Activated T-cell treated with anti-CD3 and anti-CD28 coated beads for 4 hours (primary cell): ENCODE results near the gene DGKE.
A peak's percentile ranks its signal among the peaks of the same experiment; 100 is the strongest.

Source experiments
- DNase-seq: peaks from one replicate; pipeline ENCODE4 v3.0.0-alpha.2; 2020

The DGKE gene

DNA sequence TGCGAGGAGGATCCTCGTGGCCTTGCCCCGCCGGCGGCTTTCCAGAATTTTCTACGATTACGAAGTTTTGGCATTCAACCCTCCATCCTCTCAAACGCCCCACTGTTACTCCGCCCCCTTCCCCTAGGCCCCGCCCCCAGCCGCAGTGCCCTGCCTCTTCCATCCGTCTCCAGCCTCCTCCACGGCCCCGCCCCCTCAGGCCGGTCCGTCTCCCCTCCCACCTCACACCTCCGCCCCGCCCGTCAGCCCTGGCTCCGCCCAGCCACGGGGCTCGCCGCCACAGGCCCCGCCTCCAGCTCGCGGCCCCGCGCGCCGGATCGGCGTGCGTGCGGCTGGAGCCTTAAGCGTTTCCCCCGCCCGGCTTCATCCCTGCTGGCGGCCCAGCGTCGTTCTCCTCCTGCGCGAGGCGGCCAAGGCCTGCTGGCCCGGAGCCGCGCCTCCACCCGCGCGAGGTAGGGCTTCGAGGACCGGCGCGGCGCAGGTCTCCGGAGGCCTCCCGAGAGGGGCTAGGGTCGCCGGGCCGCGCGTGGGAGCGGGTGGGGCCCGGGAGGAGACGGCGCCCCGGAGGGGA lies at the start of gene DGKE, which contains the start of gene C17orf67:
Gene DGKE, plus strand, starts transcription at position 343 of the 571 bp plus-strand sequence. CDS start 645 bp downstream, outside the sequence.
Gene C17orf67, minus strand, starts transcription at position 112 of the 571 bp plus-strand sequence. CDS start 18,110 bp downstream, outside the sequence.
- DNase-seq: peak; percentile 100

DNA sequence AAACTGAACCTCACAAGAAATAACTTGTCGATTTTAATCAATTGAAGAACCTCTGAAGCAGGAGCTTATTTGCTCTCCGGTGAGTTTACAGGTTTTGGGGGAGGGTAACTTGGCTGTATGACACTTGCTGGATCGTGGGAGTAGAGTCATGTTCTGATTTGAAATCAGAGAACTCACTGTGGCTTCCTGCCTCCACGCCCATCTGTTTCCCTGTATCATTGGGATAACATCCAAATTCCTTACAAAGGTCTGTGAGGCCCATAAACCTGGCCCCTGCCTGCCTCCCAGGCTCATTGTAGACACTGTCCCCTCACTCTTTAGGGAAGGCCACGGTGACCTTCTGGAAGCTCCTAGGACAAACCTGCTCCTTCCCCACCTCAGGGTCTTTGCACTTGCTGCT lies 48.5 kb upstream of the DGKE start:
- no peak for DNase-seq

DNA sequence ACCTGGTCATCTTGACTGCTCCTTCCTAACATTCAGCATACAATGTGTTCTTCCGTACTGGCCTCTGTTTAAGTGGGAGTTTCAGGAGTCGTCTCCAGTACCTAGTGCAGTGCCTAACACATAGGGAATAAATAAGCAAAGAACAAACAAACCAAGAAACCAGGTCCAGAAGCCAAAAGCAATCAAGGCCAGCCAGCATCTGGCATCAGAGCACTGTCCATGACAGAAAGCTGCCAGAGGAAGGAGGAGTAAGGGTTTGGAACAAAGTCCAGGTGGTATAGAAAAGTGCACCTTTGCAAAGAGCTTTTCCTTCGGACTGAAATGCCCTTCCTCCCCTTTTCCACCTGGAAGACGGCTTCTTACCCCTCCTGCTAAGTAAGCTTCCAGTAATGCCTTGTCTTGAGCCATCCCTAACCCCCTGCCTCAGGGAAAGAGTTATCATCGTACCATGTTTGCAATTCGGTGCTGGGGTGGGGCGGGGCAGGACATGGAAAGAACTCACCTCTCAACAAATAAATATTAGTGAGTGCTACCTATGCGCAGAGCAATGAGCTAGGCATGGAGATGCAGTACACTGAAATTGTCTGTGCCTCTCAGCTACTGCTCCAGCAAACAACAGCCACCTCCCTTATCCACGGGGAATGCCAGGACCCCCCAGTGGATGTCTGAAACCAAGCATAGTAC lies 47.8 kb upstream of the DGKE start:
- DNase-seq: no peak

- peak; percentile 25 for DNase-seq
Measured at GRCh38 chr17:56786989-56787482, 46.9 kb upstream of the DGKE start.

GRCh38 chr17:56792267-56792666 lies 41.7 kb upstream of the DGKE start:
- DNase-seq: no peak

- DNase-seq: no peak
Measured at GRCh38 chr17:56793531-56793930, 40.4 kb upstream of the DGKE start.

DNA sequence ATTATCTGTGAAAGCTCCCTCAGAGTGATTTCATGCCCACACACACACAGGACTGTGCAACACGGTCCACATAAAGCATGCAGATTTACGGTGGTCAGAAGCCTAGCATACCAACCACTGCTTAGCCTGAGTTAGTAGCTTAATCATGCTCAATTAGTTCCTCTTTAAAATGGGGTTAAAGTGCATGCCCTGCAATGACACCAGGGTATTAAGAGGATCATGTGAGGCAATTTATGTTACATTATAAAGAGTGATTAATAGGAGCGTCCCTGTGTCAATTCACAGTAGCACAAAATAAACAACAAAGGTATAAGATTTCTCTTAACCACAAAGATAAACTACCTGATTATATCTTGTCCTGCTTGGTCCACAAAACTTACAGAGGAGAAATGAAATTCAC lies 40.0 kb upstream of the DGKE start:
- DNase-seq: no peak

- no peak for DNase-seq
Measured at GRCh38 chr17:56795221-56795865, 38.6 kb upstream of the DGKE start.

GRCh38 chr17:56796536-56796935 lies 37.4 kb upstream of the DGKE start:
- DNase-seq: no peak

DNA sequence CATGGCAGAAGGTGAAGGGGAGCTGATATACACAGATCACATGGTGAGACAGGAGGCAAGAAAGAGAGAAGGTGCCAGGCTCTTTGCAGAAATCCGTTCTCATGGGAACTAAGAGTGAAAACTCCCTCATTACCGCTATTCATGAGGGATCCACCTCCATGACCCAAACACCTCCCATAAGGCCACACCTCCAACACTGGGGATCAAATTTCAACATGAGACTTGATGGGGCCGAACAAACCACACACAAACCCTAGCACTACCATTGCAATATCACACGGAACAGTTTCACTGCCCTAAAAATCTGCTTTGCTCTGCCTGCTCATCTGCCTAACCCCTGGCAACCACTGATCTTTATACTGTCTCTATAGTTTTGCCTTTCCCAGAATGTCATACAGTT lies 35.0 kb upstream of the DGKE start:
- no peak for DNase-seq

GRCh38 chr17:56801459-56802178 lies 32.3 kb upstream of the DGKE start:
- DNase-seq: no peak

DNA sequence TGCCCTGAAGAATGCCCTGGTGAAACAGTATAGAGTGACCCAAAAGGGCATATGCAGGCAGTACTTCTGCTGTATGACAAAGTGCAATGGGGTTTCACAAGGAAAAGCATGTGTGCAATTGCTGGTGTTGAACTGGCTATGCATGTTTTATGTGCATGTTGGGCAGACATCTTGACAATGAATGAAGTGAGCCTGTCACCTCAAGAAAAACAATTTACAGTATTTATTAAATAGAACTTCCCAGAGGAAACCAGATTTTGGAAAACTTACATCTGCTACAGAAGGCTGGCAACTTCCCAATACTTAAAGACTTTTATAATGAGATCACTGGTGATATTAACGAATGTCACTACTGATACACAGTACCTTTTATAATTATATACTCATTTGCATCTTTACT lies 30.9 kb upstream of the DGKE start:
- DNase-seq: no peak

DNA sequence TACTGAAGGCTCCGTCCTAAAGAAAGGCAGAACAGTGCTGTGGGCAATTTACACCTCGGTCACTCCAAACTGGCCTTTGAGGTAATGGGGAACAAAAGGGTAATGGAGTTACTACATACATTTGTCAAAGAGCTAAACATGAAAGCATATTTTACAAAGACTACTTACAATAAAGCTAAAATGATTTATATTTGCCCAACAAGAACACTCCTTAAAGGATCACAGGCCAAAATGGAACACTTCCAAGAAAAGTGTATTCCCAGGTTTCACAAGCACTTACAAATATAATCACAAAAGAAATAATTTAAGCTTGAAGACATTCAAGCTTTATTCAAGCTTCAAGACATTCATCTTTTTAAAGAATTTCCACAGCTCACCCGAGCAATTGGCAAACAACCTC lies 29.5 kb upstream of the DGKE start:
- DNase-seq: no peak

DNA sequence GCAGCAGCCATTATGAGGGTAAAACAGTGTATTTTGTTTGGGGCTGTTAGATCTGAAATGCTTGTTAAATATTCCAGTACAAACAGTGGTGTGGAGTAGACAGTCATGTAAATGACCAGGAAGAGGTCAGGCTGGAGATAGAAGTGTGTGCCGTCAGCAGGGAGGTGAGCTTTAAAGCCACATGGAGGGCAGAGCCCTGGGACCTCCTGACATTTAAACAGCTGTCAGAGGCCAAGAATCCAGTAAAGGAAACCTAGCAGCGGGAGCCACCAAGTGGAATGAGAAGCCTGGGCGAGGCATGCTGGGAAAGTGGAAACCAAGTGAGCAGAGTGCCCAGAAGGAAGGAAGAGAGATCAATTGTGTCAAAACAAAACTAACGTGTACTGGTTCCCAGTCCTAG lies 27.0 kb upstream of the DGKE start:
- no peak for DNase-seq

GRCh38 chr17:56807723-56808122 lies 26.2 kb upstream of the DGKE start:
- DNase-seq: no peak

GRCh38 chr17:56808503-56808902 lies 25.4 kb upstream of the DGKE start:
- no peak for DNase-seq

GRCh38 chr17:56809106-56809819 lies 24.7 kb upstream of the DGKE start:
- DNase-seq: no peak

DNA sequence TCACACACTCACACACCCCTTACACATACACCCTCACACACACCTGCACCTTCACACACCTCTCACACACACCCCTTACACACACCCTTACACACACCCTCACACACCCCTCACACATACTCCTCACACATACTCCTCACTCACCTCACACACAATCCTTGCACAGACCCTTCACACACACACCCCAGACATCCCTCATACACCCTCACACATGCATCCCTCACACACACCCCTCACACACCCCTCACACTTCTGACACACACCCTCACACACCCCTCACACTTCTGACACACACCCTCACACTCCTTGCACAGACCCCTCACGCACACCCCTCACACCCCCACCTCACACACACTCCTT lies 24.2 kb upstream of the DGKE start:
- no peak for DNase-seq

GRCh38 chr17:56810343-56810742 lies 23.6 kb upstream of the DGKE start:
- DNase-seq: no peak

DNA sequence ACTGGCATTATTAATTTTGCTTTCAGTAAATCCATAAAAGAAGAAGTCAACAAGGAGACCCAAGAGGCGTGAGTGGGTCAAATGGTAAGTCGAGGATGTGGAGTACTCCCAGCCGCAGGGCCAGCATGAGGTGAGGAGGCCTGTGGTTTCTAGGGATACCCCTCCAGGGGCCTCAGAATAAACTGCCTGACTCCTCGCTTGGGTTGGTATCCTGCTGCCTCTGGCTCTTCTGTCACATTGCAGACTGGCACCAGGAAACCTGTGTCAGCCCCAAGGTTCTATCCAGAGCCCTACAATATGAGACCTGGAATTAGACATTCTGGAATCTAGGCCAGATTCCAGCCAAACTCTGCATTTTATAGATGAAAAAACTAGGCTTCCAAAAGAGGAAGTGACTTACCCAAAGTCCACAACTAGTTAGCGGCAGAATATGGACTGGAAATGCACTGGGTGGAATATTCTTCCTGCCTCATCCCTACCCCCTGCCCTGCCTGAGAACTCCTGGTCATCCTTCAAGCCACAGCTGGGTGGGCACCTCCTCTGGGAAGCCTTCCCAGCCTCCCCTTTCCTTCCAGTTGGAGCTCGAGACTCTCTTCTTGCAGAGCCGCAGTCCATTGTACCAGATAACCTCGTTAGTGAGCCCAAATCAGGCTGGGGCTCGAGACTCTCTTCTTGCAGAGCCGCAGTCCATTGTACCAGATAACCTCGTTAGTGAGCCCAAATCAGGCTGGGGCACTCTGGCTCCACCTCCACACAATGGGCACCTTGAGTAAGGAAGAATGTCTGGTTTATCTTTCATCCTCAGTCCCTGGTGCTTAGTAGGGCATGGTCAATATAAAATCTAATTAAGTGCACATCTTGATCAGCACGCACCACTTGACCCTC lies 22.8 kb upstream of the DGKE start:
- DNase-seq: no peak

DNA sequence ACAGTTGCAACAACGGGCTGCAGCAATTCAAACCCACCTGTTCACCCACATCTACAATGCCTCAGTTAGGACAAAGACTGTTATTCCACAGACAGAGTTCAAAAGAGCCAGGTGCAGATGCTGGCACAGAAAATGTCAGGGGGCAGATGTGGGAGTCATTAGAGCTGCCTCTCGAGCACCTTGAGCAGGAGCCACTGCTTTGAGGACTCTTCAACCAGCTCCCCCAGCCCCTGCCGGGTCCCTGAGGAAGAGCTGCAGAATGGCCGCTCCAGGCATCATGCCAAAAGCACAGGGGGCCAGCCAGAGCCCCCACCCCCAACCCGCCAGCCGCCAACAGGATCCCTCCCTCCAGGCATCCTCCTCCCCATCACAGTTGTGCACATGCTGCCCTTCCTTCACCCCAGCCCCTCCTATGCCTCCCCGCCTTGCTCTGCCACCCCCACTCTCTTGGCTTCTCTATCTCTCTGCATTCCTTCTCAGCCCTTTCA lies 21.0 kb upstream of the DGKE start:
- no peak for DNase-seq

DNA sequence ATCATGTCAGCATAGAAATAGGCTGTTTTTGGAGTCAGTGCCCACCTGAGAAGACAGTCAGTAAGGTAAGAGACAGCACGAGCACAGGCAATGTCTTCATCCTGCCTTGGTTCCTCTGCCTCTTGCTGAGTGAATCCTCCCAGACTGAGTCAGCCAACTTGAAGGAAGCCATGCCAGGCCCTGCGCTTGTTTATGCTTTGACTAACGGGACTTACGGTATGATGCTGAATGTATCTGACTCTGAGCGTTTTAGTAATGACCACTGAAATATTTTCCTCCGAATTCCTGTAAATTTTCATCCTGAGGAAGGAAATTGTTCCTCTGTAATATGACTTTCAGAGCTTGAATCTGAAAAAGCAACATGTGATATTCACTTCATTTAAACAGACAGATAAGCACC lies 18.2 kb upstream of the DGKE start:
- no peak for DNase-seq
